ENCODE results near the gene NPFFR2.

DNA sequence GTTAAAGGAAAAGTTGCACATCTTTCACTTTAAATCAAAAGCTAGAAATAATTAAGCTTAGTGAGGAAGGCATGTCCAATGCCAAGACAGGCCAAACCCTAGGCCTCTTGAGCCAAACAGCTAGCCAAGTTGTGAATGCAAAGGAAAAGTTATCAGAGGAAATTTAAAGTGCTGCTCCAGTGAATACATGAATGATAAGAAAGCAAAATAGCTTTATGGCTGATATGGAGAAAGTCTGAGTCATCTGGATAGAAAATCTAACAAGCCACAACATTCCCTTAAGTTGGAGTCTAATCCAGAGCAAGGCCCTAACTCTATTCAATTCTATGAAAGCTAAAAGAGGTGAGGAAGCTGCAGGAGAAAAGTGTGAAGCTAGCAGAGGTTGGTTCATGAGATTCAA lies 23.8 kb downstream of the NPFFR2 start:
- TF ChIP-seq FIP1L1 (IDR thresholded peaks at IDR 0.05; ENCODE audit: low read depth, low read length, poor library complexity, severe bottlenecking) (no peak), KLF16 (IDR thresholded peaks at IDR 0.05) (no peak)
